Thyroid gland (tissue), 4 donors: ENCODE data around the gene FAM222A.

ENCODE experiments used
- POLR2A ChIP-seq, 2 donors: fragments of 450-650 bp; IDR thresholded peaks; one replicate each; pipeline ENCODE4 v1.6.1; 2017; ENCODE audit warnings: antibody characterized with exemption in 2 of 2, mild to moderate bottlenecking in 2 of 2, moderate library complexity in 1 of 2
- TF ChIP-seq, protein P1 (sequence below), 6 experiments: fragments of 200-600 bp in 3 of 6; fragments of 450-650 bp in 3 of 6; sonication (generic) in 3 of 6; IDR thresholded peaks; one replicate each; pipeline ENCODE4 v1.5.1; 2016 to 2019; ENCODE audit warnings: antibody characterized with exemption in 6 of 6, mild to moderate bottlenecking in 2 of 6, inconsistent platforms in 1 of 6, moderate library complexity in 1 of 6

DNA sequence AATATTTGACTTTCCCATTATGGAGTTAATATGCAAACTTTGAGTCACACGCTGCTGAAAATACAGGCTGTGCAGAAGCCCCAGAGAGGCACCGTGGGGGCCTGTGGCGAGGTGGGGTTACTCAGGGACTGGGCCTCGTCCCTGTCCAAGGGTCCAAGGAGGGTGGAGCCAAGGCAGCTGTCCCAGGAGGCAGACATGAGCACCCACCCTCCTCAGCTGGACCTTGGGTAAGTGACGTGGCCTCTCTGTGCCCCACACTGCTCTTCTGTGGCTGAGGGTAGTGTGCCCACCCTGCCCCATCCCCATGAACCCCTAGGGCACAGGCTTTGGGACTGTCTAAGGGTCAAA, 39.4 kb downstream of the FAM222A start:
- TF ChIP-seq, protein P1, sequence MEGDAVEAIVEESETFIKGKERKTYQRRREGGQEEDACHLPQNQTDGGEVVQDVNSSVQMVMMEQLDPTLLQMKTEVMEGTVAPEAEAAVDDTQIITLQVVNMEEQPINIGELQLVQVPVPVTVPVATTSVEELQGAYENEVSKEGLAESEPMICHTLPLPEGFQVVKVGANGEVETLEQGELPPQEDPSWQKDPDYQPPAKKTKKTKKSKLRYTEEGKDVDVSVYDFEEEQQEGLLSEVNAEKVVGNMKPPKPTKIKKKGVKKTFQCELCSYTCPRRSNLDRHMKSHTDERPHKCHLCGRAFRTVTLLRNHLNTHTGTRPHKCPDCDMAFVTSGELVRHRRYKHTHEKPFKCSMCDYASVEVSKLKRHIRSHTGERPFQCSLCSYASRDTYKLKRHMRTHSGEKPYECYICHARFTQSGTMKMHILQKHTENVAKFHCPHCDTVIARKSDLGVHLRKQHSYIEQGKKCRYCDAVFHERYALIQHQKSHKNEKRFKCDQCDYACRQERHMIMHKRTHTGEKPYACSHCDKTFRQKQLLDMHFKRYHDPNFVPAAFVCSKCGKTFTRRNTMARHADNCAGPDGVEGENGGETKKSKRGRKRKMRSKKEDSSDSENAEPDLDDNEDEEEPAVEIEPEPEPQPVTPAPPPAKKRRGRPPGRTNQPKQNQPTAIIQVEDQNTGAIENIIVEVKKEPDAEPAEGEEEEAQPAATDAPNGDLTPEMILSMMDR (IDR thresholded peaks at IDR 0.05), result no peak
- no peak for TF ChIP-seq POLR2A (IDR thresholded peaks at IDR 0.05)
